Prostate gland (tissue), 2 donors: ENCODE measurements around the gene EP400. TPM values are rescaled to one million over a fixed set of nuclear protein-coding genes. Genes with fewer than 3 reads are reported as not detected.

Experiments used
- DNase-seq: peaks from one replicate; pipeline ENCODE4 v3.0.0-alpha.2; 2019; ENCODE audit warnings: low spot score
- H3K27ac ChIP-seq, 2 donors: fragments of 200-600 bp; sonication (generic); 2 replicates each; pipeline ENCODE4 v1.5.1; 2017 to 2019
- H3K27me3 ChIP-seq: fragments of 200-600 bp; sonication (generic); replicated peaks from 2 replicates; pipeline ENCODE4 v1.5.1; 2019; ENCODE audit not compliant: insufficient read depth
- H3K36me3 ChIP-seq, 2 donors: fragments of 200-600 bp; sonication (generic); 1 replicate in 1 of 2; 2 replicates in 1 of 2; pipeline versions ENCODE4 v1.5.1 to v1.8.1; 2017 to 2019
- H3K4me1 ChIP-seq: fragments of 200-600 bp; sonication (generic); replicated peaks from 2 replicates; pipeline ENCODE4 v1.5.1; 2019
- H3K4me3 ChIP-seq, 2 donors: fragments of 200-600 bp; sonication (generic); 2 replicates each; pipeline ENCODE4 v1.5.1; 2017 to 2019
- H3K9me3 ChIP-seq: fragments of 200-600 bp; sonication (generic); 2 replicates; pipeline ENCODE4 v1.5.1; 2017
- CTCF ChIP-seq, 4 experiments: fragments of 200-600 bp in 2 of 4; fragments of 450-650 bp in 2 of 4; sonication (generic) in 2 of 4; IDR thresholded peaks; 1 replicate in 3 of 4; 2 replicates in 1 of 4; pipeline ENCODE4 v1.5.1; 2016 to 2019; ENCODE audit warnings: antibody characterized with exemption in 4 of 4, mild to moderate bottlenecking in 2 of 4, moderate library complexity in 2 of 4
- POLR2A ChIP-seq: fragments of 450-650 bp; IDR thresholded peaks from one replicate; pipeline ENCODE4 v1.6.1; 2016; ENCODE audit warnings: antibody characterized with exemption, mild to moderate bottlenecking
- POLR2AphosphoS5 ChIP-seq: sonication (generic); formaldehyde crosslinking; IDR thresholded peaks from one replicate; pipeline ENCODE4 v1.6.1; 2017; ENCODE audit warnings: antibody characterized with exemption
- WGBS: methylation state at CpG from one replicate; pipeline ENCODE4 v1.1.5; 2018; 5-methylcytosine and 5-hydroxymethylcytosine counted together
- intact Hi-C: fragments of 100-400 bp; cut with DNase I; formaldehyde crosslinking; loops from one replicate; pipeline ENCODE4 v1.14.2; 2022
- total RNA-seq, 2 donors: library from RNA; depleted of rRNA; stranded (reverse); fragments of >200 nt; gene quantifications; one replicate each; pipeline ENCODE4 v1.1.0, GENCODE V29; 2016

EP400 gene
- total RNA-seq, 2 donors from 2014 or later: 22.3 to 46.2 TPM

GRCh38 chr12:132036063-132036683 is 86.4 kb downstream of the EP400 start:
- intact Hi-C loops: no loop called here
- Histone ChIP-seq H3K27me3 (no peaks in the 10 kb centered on the region), H3K36me3 (peaks cover 4 to 25% of the 10 kb centered on the region in 2 donors), H3K27ac (no peak overlapping the region), H3K4me1 (no peaks in the 10 kb centered on the region), H3K4me3 (no peak overlapping the region), H3K9me3 (no peaks in the 10 kb centered on the region)
- TF ChIP-seq CTCF (IDR thresholded peaks at IDR 0.05): no peak
- DNase-seq: no peak
- WGBS: 93% methylated on average over 31 of the region's 31 CpGs

GRCh38 chr12:132040906-132041606 is 91.3 kb downstream of the EP400 start:
- TF ChIP-seq POLR2AphosphoS5 (no peak), POLR2A (no peak), CTCF (IDR thresholded peaks at IDR 0.05) (no peak)
- whole genome bisulfite sequencing: 85% methylated on average over 20 of the region's 20 CpGs
- intact Hi-C loops: no loop called here
- H3K27ac ChIP-seq: no peak overlapping the region
- H3K4me1 ChIP-seq: no peaks in the 10 kb centered on the region
- H3K36me3 ChIP-seq: peaks cover 13 to 25% of the 10 kb centered on the region in 2 donors
- no peaks in the 10 kb centered on the region for H3K27me3 ChIP-seq
- DNase-seq: no peak
- no peak overlapping the region for H3K4me3 ChIP-seq
- H3K9me3 ChIP-seq: no peaks in the 10 kb centered on the region

GRCh38 chr12:132043216-132043615 is 93.5 kb downstream of the EP400 start:
- DNase-seq: no peak
- Histone ChIP-seq H3K9me3 (no peaks in the 10 kb centered on the region), H3K4me1 (no peaks in the 10 kb centered on the region), H3K4me3 (no peak overlapping the region), H3K27me3 (no peaks in the 10 kb centered on the region), H3K27ac (no peak overlapping the region), H3K36me3 (peaks cover 10 to 24% of the 10 kb centered on the region in 2 donors)
- TF ChIP-seq POLR2A (no peak), CTCF (IDR thresholded peaks at IDR 0.05) (no peak), POLR2AphosphoS5 (no peak)
- intact Hi-C loops: no loop called here
- WGBS: 70% methylated on average over 3 of the region's 3 CpGs

GRCh38 chr12:132043770-132044467 is 94.2 kb downstream of the EP400 start:
- no peaks in the 10 kb centered on the region for H3K27me3 ChIP-seq
- H3K4me1 ChIP-seq: no peaks in the 10 kb centered on the region
- no peak for TF ChIP-seq POLR2AphosphoS5
- TF ChIP-seq POLR2A: no peak
- no peak for TF ChIP-seq CTCF (IDR thresholded peaks at IDR 0.05)
- no peak for DNase-seq
- intact Hi-C loops: no loop called here
- H3K9me3 ChIP-seq: no peaks in the 10 kb centered on the region
- H3K4me3 ChIP-seq: no peak overlapping the region
- H3K27ac ChIP-seq: no peak overlapping the region
- H3K36me3 ChIP-seq: peaks cover 9 to 24% of the 10 kb centered on the region in 2 donors
- 85% methylated on average over 17 of the region's 17 CpGs for WGBS
